HepG2 (cell line): Measurements from ENCODE around the gene CPED1. TPM values are rescaled to one million over a fixed set of nuclear protein-coding genes. Genes with fewer than 3 reads are reported as not detected.

Experiments used
- ATAC-seq: fragments of 200-7000 bp; cut with Tn5 transposase; 3 replicates; pipeline ENCODE4 v1.9.1; 2020; ENCODE audit warnings: mild to moderate bottlenecking, moderate library complexity
- BruUV-seq: library from RNA; stranded (reverse); fragments of 400-500 nt; replicated peaks from 2 replicates; lab custom pipeline; 2021; lab: Mats Ljungman, UMichigan
- CTCF ChIA-PET: fragments of 300-600 bp; formaldehyde crosslinking; extraction: SDS; loops from one replicate; lab custom pipeline; 2021; ENCODE audit warnings: low total read pairs, inconsistent platforms, low intra/inter-chr PET ratio; lab: Yijun Ruan, JAX
- POLR2A ChIA-PET: fragments of 350-600 bp; sonication (Branson Sonifier 250); formaldehyde crosslinking; loops from one replicate; lab custom pipeline; 2020; ENCODE audit warnings: antibody characterized with exemption, inconsistent platforms; lab: Yijun Ruan, JAX
- DNase-seq: peaks from one replicate; pipeline ENCODE4 v3.0.0-alpha.2; 2015; ENCODE audit warnings: low spot score
- FAIRE-seq: peaks from 3 replicates; lab custom pipeline; 2011; peaks lifted over from hg19 to GRCh38; lab: Jason Lieb, UNC
- H2AFZ ChIP-seq: one replicate; pipeline ENCODE4 v1.6.1; 2011; ENCODE audit warnings: low read length, inconsistent platforms
- H3K27ac ChIP-seq: fragments of 300-600 bp; 3 replicates; pipeline ENCODE4 v1.8.0; 2011; ENCODE audit warnings: mixed run types, mild to moderate bottlenecking, mixed read lengths, low read length, inconsistent platforms; ENCODE audit not compliant: insufficient read depth; ENCODE audit errors: extremely low read length
- H3K27me3 ChIP-seq, 2 experiments: fragments of 200-600 bp in 1 of 2; 2 replicates in 1 of 2; 3 replicates in 1 of 2; pipeline versions ENCODE4 v1.6.0 to v1.8.0; 2011; ENCODE audit warnings: low read length in 2 of 2, mild to moderate bottlenecking in 2 of 2, moderate library complexity in 2 of 2, inconsistent platforms in 1 of 2; ENCODE audit not compliant: insufficient read depth in 2 of 2, control insufficient read depth in 1 of 2
- H3K36me3 ChIP-seq, 2 experiments: fragments of 200-600 bp in 1 of 2; replicated peaks in 1 of 2; 2 replicates in 1 of 2; 3 replicates in 1 of 2; pipeline versions ENCODE4 v1.5.1 to v1.8.0; 2011; ENCODE audit warnings: low read length in 2 of 2, inconsistent platforms in 1 of 2; ENCODE audit not compliant: insufficient read depth in 2 of 2, control insufficient read depth in 1 of 2
- H3K4me1 ChIP-seq: 2 replicates; pipeline ENCODE4 v1.5.1; 2012; ENCODE audit warnings: low read length, inconsistent platforms; ENCODE audit not compliant: insufficient read depth
- H3K4me2 ChIP-seq: 2 replicates; pipeline ENCODE4 v1.6.0; 2011; ENCODE audit warnings: low read depth, low read length, inconsistent platforms
- H3K4me3 ChIP-seq, 3 experiments: fragments of 200-600 bp in 1 of 3; sonication (generic), shearing (Covaris generic) in 1 of 3; replicated peaks in 1 of 3; 2 replicates each; pipeline ENCODE4 v1.5.1; 2011 to 2016; ENCODE audit warnings: low read length in 3 of 3, inconsistent platforms in 2 of 3, low read depth in 2 of 3, mild to moderate bottlenecking in 2 of 3, control low read depth in 1 of 3, mixed read lengths in 1 of 3; ENCODE audit not compliant: insufficient read depth in 1 of 3
- H3K79me2 ChIP-seq: one replicate; pipeline ENCODE4 v1.6.1; 2011; ENCODE audit warnings: low read length, inconsistent platforms; ENCODE audit not compliant: insufficient read depth
- H3K9ac ChIP-seq: 2 replicates; pipeline ENCODE4 v1.6.0; 2011; ENCODE audit warnings: mild to moderate bottlenecking, low read depth, low read length, inconsistent platforms; ENCODE audit not compliant: insufficient read depth
- H3K9me3 ChIP-seq: 2 replicates; pipeline ENCODE4 v1.5.1; 2012; ENCODE audit warnings: mild to moderate bottlenecking, low read length
- H4K20me1 ChIP-seq: 2 replicates; pipeline ENCODE4 v1.6.0; 2011; ENCODE audit warnings: inconsistent platforms, mild to moderate bottlenecking, low read length, moderate library complexity; ENCODE audit not compliant: insufficient read depth
- IKZF4 ChIP-seq: sonication (generic); formaldehyde crosslinking; IDR thresholded peaks from 2 replicates; pipeline ENCODE4 v1.5.1; 2020; ENCODE audit warnings: borderline replicate concordance, mild to moderate bottlenecking, low read depth, missing genetic modification reagents; ENCODE audit errors: not compliant biosample characterization
- KAT7 ChIP-seq: IDR thresholded peaks from 2 replicates; pipeline ENCODE4 v1.6.1; 2018; ENCODE audit warnings: borderline replicate concordance, missing compliant biosample characterization
- RFX1 ChIP-seq: fragments of 450-650 bp; IDR thresholded peaks from 2 replicates; pipeline ENCODE4 v1.6.1; 2017
- TRIM24 ChIP-seq: sonication (generic); formaldehyde crosslinking; IDR thresholded peaks from 2 replicates; pipeline ENCODE4 v1.8.0; 2022; ENCODE audit warnings: mild to moderate bottlenecking, missing genetic modification reagents
- ZBTB1 ChIP-seq: sonication (generic); formaldehyde crosslinking; IDR thresholded peaks from 2 replicates; pipeline ENCODE4 v1.4.0; 2020; ENCODE audit warnings: missing genetic modification reagents, borderline replicate concordance
- ZNF562 ChIP-seq: sonication (generic); formaldehyde crosslinking; IDR thresholded peaks from 2 replicates; pipeline ENCODE4 v1.8.0; 2022; ENCODE audit warnings: missing genetic modification reagents, borderline replicate concordance
- ZNF776 ChIP-seq: sonication (generic); formaldehyde crosslinking; IDR thresholded peaks from 2 replicates; pipeline ENCODE4 v1.4.0; 2020; ENCODE audit warnings: mild to moderate bottlenecking, missing genetic modification reagents
- WGBS: methylation state at CpG from one replicate; pipeline ENCODE4 v1.1.6; 2017; ENCODE audit warnings: low lambda C conversion rate; 5-methylcytosine and 5-hydroxymethylcytosine counted together
- in situ Hi-C: cut with HindIII; loops from 2 replicates; pipeline ENCODE4 v1.10.0; 2017; ENCODE audit warnings: low pct_unique_long_range_greater_than_20kb; ENCODE audit not compliant: extremely low pct_ligation_motif_present
- intact Hi-C: fragments of 100-400 bp; cut with micrococcal nuclease; formaldehyde crosslinking; loops from one replicate; pipeline ENCODE4 v1.10.0; 2022; ENCODE audit not compliant: unreplicated experiment
- polyA plus RNA-seq, 8 experiments: library from polyadenylated mRNA; depleted of rRNA in 3 of 8; stranded (reverse) in 7 of 8; unstranded in 1 of 8; fragments of >200 nt; fragmentation: Illumina TruSeq in 4 of 8; extraction: Trizol in 4 of 8; gene quantifications; 2 replicates each; pipeline versions ENCODE4 v1.2.1 to v1.2.3, GENCODE V29; 2011 to 2016; ENCODE audit warnings: low read depth in 4 of 8, missing spikeins in 1 of 8, mixed read lengths in 1 of 8; ENCODE audit not compliant: insufficient read depth in 1 of 8
- total RNA-seq, 5 experiments: library from RNA; depleted of rRNA; stranded (reverse); fragments of >200 nt; fragmentation: Illumina TruSeq; extraction: Trizol; gene quantifications; 2 replicates each; pipeline ENCODE4 v1.2.3, GENCODE V29; 2016; ENCODE audit warnings: low read depth in 1 of 5
- TF ChIP-seq, protein P1 (sequence below): sonication (generic); formaldehyde crosslinking; IDR thresholded peaks from 2 replicates; pipeline ENCODE4 v1.5.1; 2020; ENCODE audit warnings: missing genetic modification reagents, mild to moderate bottlenecking, borderline replicate concordance
- TF ChIP-seq, protein P2 (sequence below): IDR thresholded peaks from 2 replicates; pipeline ENCODE4 v1.6.1; 2016; ENCODE audit warnings: missing compliant biosample characterization, missing genetic modification reagents, borderline replicate concordance
- TF ChIP-seq, protein P3 (sequence below): sonication (generic); formaldehyde crosslinking; IDR thresholded peaks from 2 replicates; pipeline ENCODE4 v1.8.0; 2023; ENCODE audit warnings: mild to moderate bottlenecking, missing genetic modification reagents
- TF ChIP-seq, protein P4 (sequence below): sonication (generic); formaldehyde crosslinking; IDR thresholded peaks from 2 replicates; pipeline ENCODE4 v1.5.0; 2020; ENCODE audit warnings: mild to moderate bottlenecking, missing genetic modification reagents

The CPED1 gene
- total and polyA plus RNA-seq, 2 of the 13 experiments (the other 11 are each of a cell fraction or from before 2014, with no cell fraction given) = 11.5 to 27.0 TPM

DNA sequence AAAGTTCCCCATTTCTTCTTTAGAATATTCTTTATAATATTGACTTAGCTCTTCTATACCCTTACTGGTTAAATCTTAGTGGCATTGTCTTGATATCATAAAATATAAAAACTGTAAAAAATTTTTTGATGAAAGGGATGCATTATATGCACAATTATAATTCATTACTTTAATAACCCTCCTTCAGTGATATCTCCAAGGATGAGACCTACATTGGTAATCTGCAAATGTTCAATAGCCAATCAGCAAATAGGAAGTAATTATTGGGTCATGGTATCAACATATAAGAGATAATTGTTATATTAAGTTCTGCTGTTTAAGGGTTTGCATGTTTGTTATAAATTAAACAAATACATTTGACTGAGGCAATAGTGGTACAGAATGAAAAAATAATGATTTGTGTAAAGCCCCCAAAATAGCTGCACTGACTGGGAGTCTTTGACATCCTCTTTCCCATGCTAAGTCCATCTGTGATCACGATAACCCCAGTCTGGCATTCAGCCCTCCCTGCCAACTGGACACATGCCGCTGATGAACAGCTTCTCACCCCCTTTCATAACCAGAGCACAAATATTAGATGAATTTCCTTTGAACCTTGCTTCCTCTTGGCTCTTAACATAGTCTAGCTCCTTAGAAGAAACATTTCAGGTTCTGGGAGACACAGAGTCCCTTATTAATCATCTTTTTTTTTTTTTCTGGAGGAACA lies 169.5 kb downstream of the CPED1 start:
- H3K4me2 ChIP-seq = no peak overlapping the region
- intact Hi-C loops = no loop called here
- ChIA-PET POLR2A (no interaction called here), CTCF (no interaction called here)
- no TSS peak for BruUV-seq
- H3K9me3 ChIP-seq = no peaks in the 10 kb centered on the region
- H3K4me3 ChIP-seq = no peak overlapping the region
- FAIRE-seq = no peak
- no peak overlapping the region for H2AFZ ChIP-seq
- no peak overlapping the region for H3K9ac ChIP-seq
- H3K36me3 ChIP-seq = no peaks in the 10 kb centered on the region
- no peak for ATAC-seq
- no peaks in the 10 kb centered on the region for H3K79me2 ChIP-seq
- H4K20me1 ChIP-seq = no peaks in the 10 kb centered on the region
- no peaks in the 10 kb centered on the region for H3K27me3 ChIP-seq
- in situ Hi-C loops = no loop called here
- no peak overlapping the region for H3K27ac ChIP-seq
- no peaks in the 10 kb centered on the region for H3K4me1 ChIP-seq
- no peak for DNase-seq
- WGBS = 56% methylated on average over 2 of the region's 2 CpGs
- TF ChIP-seq KAT7 (CRISPR knock-in tag) (no peak), ZBTB1 (CRISPR knock-in tag) (no peak), RFX1 (no peak), ZNF776 (CRISPR knock-in tag) (no peak), IKZF4 (CRISPR knock-in tag) (no peak), TRIM24 (CRISPR knock-in tag) (no peak), ZNF562 (CRISPR knock-in tag) (no peak)
- TF ChIP-seq, protein P1, sequence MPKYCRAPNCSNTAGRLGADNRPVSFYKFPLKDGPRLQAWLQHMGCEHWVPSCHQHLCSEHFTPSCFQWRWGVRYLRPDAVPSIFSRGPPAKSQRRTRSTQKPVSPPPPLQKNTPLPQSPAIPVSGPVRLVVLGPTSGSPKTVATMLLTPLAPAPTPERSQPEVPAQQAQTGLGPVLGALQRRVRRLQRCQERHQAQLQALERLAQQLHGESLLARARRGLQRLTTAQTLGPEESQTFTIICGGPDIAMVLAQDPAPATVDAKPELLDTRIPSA (CRISPR knock-in tag) = no peak
- TF ChIP-seq, protein P2, sequence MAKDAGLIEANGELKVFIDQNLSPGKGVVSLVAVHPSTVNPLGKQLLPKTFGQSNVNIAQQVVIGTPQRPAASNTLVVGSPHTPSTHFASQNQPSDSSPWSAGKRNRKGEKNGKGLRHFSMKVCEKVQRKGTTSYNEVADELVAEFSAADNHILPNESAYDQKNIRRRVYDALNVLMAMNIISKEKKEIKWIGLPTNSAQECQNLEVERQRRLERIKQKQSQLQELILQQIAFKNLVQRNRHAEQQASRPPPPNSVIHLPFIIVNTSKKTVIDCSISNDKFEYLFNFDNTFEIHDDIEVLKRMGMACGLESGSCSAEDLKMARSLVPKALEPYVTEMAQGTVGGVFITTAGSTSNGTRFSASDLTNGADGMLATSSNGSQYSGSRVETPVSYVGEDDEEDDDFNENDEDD = no peak
- TF ChIP-seq, protein P3, sequence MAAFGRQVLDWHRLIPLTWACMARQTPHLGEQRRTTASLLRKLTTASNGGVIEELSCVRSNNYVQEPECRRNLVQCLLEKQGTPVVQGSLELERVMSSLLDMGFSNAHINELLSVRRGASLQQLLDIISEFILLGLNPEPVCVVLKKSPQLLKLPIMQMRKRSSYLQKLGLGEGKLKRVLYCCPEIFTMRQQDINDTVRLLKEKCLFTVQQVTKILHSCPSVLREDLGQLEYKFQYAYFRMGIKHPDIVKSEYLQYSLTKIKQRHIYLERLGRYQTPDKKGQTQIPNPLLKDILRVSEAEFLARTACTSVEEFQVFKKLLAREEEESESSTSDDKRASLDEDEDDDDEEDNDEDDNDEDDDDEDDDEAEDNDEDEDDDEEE (CRISPR knock-in tag) = no peak
- TF ChIP-seq, protein P4, sequence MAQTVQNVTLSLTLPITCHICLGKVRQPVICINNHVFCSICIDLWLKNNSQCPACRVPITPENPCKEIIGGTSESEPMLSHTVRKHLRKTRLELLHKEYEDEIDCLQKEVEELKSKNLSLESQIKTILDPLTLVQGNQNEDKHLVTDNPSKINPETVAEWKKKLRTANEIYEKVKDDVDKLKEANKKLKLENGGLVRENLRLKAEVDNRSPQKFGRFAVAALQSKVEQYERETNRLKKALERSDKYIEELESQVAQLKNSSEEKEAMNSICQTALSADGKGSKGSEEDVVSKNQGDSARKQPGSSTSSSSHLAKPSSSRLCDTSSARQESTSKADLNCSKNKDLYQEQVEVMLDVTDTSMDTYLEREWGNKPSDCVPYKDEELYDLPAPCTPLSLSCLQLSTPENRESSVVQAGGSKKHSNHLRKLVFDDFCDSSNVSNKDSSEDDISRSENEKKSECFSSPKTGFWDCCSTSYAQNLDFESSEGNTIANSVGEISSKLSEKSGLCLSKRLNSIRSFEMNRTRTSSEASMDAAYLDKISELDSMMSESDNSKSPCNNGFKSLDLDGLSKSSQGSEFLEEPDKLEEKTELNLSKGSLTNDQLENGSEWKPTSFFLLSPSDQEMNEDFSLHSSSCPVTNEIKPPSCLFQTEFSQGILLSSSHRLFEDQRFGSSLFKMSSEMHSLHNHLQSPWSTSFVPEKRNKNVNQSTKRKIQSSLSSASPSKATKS = no peak
